SK-MEL-5 (cell line): ENCODE data around the gene C4BPB. TPM values are rescaled to one million over a fixed set of nuclear protein-coding genes. Genes with fewer than 3 reads are reported as not detected.

Experiments
- DNase-seq: peaks from one replicate; pipeline ENCODE4 v3.0.0-alpha.2; 2016; ENCODE audit warnings: low read depth, low spot score
- in situ Hi-C: cut with HindIII; loops from 2 replicates; pipeline ENCODE4 v1.10.0; 2016; ENCODE audit warnings: low sequenced_read_pairs, high pct_unique_total_duplicates, low pct_unique_long_range_greater_than_20kb
- total RNA-seq: library from RNA; depleted of rRNA; stranded (reverse); fragments of >200 nt; shearing (Covaris generic); gene quantifications from 2 replicates; pipeline ENCODE4 v1.2.3, GENCODE V29; 2014; rRNA removed

Gene C4BPB
- total RNA-seq, 1 experiment from 2014 or later, result not detected

DNA sequence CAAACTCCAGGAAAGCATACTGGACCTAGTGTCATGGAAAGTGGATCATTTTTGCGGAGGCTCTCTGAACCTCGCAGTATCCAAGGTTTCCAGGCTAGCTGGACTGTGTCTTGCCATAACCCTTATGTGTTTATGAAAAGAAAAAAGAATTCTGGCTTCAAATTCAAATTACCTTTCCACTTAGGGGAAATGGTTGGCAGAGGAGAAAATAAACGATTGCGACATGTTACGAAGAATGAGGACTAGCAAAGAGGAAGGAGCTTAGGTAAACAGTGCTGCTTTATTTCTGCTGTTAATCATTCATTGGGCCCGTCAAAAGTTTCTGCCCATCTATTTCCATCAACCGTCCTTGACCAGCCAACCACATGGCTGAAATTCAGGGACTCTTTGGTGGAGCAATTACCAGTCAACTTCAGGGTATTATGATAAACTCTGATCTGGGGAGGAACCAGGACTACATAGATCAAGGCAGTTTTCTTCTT, 15.3 kb downstream of the C4BPB start, which contains the start of gene C4BPA:
Gene C4BPA (plus strand): TSS at position 342 of the 482 bp plus-strand sequence. CDS start 8,793 bp downstream, outside the sequence.
- no peak for DNase-seq
- in situ Hi-C loops, result loop anchor here (10.0 kb wide), 1 partner anchor 301 kb away; no protein-coding TSS in a partner anchor

DNA sequence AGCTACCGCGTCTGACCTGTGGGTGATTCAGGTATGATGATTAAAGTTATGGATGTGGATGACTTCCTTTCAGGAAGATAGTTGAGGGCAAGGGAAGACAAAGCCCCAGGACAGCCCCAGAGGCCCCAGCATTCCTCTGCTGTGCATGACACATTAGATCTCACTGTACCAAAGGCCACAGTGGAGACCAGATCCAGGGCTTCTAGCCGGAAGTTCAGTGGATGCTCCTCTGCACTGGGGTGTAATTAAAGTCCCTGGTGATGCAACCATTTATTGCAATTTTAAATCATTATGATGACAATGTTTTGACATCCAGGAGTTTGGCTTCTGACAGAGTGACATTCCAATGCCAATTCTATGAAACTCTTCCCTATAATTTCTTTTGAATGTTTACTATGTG, 20.3 kb downstream of the C4BPB start:
- in situ Hi-C loops, result loop anchor here (10.0 kb wide), 1 partner anchor 296 kb away; no protein-coding TSS in a partner anchor
- no peak for DNase-seq

DNA sequence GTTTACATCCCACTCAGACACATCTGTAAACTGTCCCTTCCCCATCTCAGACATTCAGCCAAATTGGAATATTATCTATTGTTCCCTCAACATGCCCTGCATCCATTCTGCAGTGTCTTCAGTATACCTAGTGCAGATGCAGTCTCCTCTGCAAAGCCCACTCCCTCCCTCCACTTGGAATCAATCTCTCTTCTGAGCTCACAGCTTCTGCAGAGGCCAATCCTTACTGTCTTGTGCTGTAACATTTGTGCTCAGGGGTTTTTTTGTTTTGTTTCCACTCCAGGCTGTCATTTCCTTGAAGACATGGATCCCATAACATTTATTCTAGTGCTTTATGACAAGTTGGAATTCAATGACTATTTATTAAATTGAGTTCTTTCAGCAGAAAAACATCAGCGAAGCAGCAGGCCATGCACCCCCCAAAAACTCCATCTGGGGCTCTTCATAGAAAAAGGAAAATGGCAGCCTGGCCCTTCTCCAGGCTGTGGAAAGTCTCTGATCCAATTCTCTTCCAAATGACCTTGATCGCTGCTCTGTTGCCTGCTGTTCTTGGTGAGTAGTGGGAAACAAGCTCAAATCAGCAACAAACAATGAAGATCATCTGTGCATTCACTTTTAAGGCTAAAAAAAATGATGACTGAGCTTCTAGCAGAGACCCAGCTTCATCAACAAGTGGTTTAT, 24.1 kb downstream of the C4BPB start:
- DNase-seq, result no peak
- in situ Hi-C loops, result no loop called here

DNA sequence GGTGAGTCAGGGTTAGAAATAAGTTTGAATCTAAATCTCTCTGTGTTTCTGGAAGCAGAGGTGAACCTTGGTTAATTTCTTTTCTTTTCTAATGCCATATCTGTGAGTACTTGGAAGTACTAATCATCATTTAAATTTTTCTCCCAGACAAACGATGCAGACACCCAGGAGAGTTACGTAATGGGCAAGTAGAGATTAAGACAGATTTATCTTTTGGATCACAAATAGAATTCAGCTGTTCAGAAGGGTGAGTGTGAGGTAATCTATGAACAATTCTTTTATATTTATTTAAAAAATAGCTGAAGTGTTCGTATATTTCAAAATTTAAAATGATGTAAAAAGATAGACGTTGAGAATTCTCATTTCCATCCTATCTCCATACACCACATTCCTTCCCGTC, 26.6 kb downstream of the C4BPB start:
- no peak for DNase-seq
- in situ Hi-C loops, result no loop called here

DNA sequence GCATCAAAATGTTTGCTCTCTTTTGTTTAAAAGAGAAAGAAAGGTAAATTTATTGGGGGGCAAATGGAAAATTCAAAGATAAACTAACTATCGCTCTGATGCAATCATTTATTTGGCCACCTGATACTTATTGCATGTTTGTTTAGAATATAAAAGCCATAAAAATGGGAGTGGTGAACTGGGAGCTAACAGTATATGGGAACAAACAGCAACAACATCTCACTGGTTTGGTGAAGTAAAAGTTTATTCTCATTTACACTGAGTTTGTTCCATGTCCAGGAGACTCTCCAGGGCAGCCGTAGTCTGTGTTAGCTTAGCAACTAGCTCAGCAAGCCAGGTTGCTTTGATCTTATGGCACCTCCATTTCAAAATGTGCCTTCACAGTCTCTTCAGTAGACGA, 35.7 kb downstream of the C4BPB start:
- no peak for DNase-seq
- in situ Hi-C loops, result no loop called here

DNA sequence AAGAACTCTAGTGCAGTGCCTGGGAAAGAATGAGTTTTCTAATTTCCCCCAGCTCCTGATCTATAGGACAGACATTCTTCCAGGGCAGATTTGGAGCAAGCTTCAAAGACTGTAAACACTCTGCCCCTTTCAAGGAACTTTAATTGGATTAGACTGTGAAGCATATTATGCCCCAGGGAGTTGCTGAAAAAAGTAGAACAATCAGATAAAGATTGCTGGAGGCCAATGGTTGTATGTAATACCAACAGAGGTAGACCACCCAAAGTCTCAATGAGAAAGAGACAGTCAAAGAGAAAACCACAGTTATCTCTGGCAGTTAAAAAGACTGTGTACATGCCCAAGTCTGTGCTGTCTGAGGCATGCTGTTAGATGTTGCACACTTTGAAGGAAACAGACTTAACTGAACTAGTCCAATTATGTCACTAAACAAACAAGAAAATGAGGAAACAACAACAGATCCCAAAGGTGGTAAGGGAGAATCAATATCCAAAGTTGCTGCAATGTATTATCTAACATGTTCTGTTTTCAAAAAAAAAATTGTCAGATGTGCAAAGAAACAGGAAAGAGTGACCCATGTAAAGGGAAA, 39.8 kb downstream of the C4BPB start:
- DNase-seq, result no peak
- in situ Hi-C loops, result no loop called here

DNA sequence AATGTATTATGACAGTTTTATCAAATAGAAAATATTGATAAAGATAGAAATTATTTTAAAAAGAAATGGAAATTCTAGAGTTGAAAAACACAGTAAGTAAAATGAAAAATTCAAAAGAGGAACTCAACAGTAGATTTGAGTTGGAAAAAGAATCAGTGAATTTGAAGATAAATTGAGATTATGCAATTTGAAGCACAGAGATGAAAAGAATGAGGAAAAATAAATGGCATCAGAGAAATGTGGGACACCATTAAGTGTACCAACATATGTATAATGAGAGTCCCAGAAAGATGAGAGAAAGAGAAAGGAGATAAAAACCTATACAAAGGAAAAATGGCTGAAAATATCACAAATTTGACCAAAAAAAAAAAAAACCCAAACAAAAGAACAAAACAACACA, 40.4 kb downstream of the C4BPB start:
- DNase-seq, result no peak
- in situ Hi-C loops, result no loop called here

DNA sequence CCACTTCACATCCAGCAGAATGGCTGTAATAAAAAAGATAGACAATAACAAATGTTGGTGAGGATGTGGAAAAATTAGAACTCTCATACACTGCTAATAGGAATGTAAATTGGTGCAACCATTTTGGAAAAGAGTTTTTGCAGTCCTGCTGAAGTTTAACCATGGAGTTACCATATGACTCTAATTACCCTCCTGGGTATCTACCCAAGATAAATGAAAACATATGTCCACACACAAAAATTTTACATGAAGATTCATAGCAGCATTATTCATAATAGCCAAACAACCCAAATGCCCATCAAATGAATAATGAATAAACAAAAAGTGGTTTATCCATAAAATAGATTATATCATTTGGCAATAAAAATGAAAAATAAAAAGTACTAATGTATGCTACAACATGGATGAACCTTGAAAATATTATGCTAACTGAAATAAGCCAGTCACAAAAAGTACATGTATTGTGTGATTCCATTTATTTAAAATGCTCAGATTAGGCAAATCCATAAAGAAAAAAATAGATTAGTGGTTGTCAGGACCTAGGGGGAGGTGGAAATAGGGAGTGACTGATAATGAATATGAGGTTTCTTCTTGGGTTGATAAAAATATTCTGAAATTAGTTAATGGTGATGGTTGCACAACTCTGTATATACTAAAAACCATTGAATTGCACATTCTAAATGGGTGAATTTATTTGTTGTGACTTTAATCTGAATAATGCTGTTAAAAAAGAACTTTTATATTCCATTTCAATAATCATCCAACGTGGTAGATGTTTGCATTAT, 41.8 kb downstream of the C4BPB start:
- in situ Hi-C loops, result no loop called here
- no peak for DNase-seq

DNA sequence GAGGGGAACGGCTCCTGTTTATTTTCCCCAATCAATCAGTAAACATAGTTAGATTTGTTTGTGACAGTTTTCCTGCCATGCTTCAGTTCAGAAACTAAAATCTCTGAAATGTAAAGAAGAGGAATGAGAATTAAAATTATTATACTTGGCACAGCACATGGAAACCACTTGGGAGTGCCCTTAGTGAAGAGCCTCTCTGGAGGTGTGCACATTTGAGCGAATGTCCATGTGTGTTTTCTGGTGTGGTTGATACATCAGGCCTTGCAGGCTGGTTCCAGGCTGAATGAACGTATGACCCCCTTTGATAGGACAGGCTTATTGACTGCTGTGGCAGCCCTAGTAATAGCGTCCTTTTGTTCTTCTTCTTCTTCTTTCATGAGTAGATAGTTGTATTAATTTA, 42.5 kb downstream of the C4BPB start:
- in situ Hi-C loops, result no loop called here
- DNase-seq, result no peak

DNA sequence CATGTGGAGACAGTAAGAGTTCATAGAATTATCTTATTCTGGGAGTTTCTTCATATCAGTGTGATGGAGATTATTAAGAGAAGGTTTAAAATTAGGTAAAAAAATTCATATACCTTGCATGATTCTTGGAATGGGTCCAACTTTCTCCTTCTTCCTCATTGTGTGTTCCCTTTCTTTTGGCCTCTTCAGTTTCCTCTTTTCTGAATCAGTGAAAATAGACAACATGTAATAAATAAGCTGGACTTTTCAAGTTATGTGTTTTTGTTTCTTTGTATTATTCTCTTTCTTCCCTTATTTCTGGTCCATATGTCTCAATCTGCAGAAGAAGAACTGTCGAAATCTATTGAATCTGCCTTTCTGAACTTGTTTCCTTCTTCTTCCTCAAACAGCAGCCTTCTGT, 45.9 kb downstream of the C4BPB start:
- no peak for DNase-seq
- in situ Hi-C loops, result no loop called here

DNA sequence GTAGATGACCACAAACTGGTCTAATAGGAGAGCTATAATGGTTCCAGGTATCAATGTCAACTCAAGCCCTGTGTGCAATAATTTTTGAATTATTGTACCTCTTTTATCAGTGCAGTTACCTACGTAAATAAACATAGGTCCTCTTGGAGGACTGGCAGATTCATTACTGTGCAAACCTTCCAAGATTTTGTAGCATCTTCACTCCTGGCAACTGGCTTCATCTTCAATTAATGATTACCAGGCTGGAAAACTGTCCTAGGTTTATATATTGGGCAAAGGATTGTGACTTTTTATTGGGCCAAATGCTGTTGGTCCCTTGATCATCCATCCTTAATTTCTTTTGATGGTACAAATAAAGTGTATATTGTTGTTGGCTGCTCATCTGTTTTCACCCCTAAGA, 51.0 kb downstream of the C4BPB start:
- in situ Hi-C loops, result no loop called here
- no peak for DNase-seq

DNA sequence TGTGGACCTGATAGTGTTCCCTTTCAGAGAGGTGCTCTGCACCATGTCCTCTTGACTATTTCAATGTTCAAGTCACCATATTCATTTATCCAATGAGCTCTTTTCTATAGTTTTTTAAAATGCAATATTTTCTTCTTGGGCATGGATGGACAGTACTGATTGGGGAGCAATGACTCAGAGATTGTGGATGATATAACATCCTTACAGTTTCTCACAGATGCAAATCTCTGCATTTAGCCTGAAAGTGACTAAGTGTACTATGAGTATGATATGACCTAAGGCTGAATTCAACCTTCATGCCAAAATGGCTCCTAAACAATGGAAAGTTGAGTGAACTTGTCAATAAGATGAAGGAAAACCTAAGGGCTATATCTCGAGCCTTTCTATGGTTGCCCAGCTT, 51.9 kb downstream of the C4BPB start:
- no peak for DNase-seq
- in situ Hi-C loops, result no loop called here

DNA sequence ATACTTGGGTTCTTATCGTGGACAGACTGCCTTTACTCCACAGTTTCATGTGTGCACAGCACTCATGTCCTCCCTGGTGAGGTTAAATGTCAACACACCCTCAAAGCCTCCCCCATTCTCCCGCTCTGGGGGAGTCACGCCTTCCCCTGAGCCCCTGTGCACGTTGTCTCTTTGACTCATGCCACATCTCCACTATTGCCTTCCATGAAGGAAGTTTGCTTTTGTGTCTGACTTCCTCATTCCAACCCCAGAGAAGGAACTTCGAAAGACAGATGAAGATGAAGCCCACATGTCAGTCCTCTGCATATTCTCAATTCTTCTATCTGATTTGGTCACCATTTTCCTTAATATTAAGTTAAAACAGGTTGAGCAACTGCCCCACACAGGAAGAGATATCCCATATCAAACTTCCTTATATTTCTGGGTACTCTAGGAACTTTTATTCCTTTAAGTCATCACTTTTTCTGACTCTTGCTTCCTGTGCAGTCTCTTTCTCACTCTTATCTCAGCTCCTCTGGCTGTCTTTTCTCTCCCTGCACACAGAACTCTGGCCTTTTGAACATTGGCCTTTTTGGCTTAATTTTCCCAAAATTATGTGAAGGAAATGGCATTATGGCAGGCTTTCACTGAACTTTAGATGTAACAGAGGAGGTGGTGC, 56.9 kb downstream of the C4BPB start:
- in situ Hi-C loops, result no loop called here
- no peak for DNase-seq

Other genes starting within 250 kb of the C4BPB start
- gene IL20, start 223.2 kb upstream of the C4BPB start, total RNA-seq, result not detected in 2 replicates
- gene IL24, start 191.4 kb upstream of the C4BPB start, total RNA-seq, result 0.37 TPM in 1 of 2 replicates, not detected in the other
- 1.7 and 2.8 TPM in 2 replicates for gene FCMR, start 166.9 kb upstream of the C4BPB start, total RNA-seq
- not detected in 2 replicates for gene PIGR, start 142.4 kb upstream of the C4BPB start, total RNA-seq
- gene FCAMR, start 118.4 kb upstream of the C4BPB start, total RNA-seq, result not detected in 2 replicates
- 0.13 and 0.50 TPM in 2 replicates for gene C1orf116, start 56.1 kb upstream of the C4BPB start, total RNA-seq
- gene YOD1, start 37.7 kb upstream of the C4BPB start, total RNA-seq, result 9.2 and 9.4 TPM in 2 replicates
- 24.0 and 24.9 TPM in 2 replicates for gene PFKFB2, start 35.6 kb upstream of the C4BPB start, total RNA-seq
- gene C4BPA, start 15.4 kb downstream of the C4BPB start, total RNA-seq, result not detected in 2 replicates
- 47.9 and 53.3 TPM in 2 replicates for gene CD55, start 232.8 kb downstream of the C4BPB start, total RNA-seq